Measurements from ENCODE around the gene NUDT12.

The NUDT12 gene

DNA sequence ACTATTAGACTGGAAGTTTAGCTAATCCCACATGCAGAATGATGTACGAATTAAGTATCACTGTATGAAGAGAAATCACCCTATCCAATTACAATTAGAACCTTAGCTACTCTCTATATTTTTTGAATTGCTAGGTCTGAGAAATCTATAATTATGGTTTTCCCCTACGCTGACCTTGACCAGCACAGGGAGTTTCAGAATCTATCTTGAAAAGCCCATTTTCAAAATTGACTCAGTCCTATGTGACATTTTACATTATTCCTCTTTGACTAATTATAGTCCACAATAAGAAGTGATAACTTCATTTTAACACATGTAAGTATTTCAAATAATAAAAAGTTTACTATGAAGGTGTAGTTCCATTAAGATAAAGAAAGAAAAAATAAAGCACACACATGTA is 21.5 kb downstream of the NUDT12 start:
- no peak for DNase-seq (ENCODE audit: low read depth, low spot score)

DNA sequence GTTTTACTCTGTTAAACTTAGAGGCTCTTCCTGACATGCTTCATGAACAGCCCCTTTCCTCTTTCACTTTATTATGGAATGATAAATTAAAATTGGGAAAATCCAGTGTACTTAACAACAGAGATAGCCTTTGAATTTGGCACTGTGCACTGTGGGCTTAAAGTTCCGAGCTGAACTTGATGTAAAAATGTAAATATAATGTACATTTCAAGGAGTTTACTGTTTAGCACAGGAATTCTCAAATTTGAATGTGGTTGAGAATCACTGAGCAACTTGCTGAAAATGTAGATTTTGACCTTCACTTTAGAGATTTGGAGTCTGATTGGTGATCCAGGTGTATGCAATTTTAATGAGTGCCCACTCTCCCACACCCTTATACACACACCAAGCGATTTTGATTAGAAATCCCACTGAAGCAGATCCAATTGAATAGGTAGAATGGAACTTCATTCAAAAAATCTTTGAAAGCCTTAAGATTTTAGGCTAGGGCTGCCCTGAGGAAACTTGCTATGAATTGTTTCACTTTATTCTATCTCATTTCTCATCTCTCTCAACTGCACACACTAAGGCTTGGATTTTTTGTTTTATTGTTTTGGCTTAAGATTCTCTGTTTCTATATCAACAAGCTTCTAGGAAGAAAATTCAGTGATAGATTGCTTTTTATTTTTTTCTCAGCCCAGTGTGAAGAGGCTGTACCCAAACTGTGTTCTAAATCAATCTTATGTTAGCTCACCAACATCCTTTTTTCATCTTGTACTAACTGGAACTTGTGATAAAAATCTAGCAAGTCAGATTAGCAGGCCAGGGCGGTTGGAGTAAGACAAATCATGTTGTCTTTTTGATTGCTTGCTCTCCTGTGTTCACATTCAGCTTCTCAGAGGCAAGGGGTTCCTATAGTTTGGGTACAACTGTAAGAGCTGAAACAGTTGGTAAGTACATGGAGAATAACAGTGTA is 22.9 kb downstream of the NUDT12 start:
- no peak for DNase-seq (ENCODE audit: low read depth, low spot score)

DNA sequence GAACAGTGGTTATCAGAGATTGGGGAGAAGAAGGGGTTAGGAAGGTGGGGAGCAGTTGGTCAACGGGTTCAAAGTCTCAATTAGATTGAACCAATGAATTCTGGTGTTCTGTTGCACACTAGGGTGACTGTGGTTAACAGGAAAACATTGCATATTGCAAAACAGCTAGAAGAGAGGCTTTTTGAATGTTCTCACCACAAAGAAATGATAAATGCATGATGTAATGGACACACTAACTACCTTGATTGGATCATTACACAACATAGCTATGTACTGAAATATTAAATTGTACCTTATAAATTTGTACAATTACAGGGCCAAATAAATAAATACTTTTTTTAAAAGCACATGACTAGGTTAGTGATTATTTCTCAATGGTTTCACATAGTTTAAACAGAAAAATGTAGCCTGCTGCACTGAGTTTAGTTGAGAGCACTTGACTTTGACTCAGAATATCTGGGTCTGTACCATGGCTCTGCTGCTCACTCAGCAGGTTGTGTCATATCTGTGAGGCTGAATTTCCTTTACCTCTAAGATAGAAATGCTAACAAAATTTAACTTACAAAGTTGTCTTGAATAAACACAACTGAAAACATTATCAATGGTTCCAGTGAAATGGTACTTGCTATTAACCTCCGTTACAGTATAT is 30.4 kb downstream of the NUDT12 start:
- DNase-seq (ENCODE audit: low read depth, low spot score) = no peak

DNA sequence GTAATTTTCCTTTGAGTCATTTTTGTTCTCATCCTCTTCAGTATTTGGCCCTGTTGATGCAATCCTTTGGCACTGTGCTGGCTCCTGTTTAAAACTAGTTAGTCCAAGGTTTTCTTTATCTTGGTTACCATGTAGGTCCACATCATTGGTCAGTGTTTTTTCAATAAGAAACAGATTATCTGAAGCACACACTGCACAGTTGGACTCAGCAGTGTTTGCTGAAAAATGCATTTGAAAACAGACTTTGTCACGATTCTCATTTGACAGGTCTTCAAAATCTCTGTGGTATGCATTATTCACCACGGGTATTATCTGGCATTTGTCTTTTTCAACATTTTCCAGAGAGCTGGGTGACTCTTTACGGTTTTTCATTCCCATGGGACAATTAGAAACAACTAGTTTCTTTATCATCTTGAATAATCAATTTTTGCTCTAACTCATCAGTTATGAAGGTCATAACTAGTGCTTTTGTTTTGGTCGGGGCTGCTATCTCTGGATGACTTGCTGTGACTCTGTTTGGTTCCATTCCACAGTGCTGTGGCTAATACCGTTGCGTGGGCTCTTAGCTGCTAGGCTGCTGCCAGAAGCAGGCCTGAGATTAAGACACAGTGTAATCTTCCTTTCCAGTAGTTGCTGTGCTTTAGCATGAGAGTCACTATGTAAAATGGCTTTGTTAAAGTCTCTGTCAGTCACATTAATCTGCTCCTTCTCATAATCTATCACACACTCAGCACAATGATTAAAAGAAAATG is 36.2 kb downstream of the NUDT12 start:
- DNase-seq (ENCODE audit: low read depth, low spot score) = peak; percentile 27

DNA sequence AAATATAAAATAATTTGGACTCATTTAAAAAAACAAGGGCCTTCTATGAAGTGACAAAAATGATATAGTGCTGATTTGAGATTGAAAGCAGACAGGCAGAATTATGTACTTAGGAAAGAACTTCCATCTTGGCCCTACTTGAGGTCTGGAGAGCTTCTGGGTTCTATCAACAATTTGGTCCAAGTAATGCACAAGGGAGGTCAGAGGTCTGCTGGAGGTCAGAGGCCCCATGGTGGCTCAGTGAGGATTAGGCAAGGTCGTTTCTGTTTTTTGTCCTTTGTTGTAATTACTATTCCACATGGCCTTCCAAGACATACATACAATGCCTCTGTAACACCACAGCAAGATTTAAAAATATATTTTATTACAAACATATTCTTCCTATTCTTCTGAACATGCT is 37.2 kb downstream of the NUDT12 start:
- no peak for DNase-seq (ENCODE audit: low read depth, low spot score)

DNA sequence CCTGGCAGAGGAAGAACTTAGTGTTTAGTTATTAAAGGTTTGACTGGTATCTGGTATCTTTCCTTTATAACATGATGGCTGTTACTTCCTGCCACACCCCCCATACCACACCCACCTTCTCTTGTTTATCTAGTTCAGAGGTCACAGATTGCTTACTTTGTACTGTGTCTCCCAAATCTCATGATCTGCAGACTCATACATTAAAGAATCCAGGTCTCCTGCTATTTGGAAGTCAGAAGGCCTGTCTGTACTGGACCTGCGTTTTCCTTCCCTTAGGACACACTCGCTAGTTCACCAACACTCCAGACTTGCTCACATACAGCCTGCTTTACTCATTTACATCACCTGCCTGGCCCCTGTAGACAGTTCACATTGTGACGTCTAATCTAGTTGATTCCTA is 39.3 kb downstream of the NUDT12 start:
- DNase-seq (ENCODE audit: low read depth, low spot score) = no peak

DNA sequence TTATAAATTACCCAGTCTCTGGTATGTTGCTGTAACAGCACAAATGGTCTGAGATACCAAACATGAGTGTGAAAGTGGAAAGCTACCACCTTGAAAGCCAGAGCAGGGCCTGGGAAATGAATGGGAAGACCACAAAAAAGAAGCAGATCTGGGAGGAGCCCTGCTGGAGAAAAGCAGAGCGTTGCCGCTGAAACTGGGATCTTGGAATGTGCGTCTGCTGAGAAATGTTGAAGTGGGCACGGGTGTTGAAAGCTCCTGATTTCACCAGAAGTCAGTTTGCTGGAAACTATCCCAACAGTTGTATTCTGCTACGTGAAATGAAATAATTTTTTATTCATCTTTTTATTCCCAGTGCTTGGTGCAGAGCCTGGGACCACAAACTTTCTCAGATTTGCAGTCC is 40.0 kb downstream of the NUDT12 start:
- no peak for DNase-seq (ENCODE audit: low read depth, low spot score)

DNA sequence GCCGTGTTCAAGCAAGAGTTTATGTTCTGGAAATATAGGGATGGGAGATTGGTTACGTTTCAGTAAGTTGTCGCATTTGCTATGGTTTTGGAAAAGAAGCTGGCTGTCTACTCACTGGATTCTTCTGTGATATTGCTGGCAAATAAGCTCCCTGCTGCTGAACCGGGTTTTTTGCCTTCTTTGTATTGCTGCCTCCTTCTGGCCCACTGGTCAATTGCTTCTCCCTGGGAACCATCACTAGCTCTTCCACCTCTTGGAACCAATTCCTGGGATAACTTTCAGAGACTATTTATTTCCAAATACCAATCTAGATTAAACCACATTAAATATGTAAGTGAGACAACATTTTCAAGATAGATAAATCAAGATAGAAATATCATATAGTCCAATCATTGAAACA is 43.0 kb downstream of the NUDT12 start:
- DNase-seq (ENCODE audit: low read depth, low spot score) = no peak

DNA sequence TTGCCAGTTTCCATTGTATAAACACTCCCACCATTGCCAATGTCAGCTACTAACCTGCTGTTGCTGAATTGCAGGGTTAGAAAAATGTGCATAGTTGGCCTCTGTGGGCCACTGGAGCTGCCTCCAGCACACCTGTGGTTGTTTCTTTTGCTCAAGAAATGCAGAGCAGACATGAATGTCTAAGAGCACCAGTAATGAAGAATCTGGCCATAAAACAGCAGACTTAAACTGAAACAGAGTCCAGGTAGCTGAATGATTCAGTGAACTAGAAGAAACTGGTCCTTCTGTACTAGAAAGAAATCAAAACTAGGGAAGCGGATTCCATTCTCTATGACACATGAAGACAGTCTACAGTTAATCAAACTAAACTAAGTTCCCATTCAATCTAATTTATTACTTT is 48.2 kb downstream of the NUDT12 start:
- no peak for DNase-seq (ENCODE audit: low read depth, low spot score)

DNA sequence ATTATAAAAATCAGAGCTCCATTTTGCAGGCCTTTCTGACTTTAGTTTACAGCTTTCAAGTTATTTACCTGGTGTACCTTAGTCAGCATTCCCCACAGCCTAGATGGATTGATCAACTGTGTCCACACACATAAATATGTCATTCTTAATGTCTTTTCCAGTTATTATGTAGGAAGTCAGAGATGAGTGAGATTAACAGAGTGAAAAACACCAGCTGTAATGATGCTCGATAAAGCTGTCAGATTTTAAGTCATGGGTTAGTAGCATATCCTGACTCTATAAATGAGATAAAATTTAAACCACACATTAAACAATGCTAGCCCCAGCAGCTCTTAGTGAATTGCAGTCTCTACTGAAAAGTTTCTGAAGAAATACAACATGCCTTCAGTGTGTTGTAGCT is 48.9 kb downstream of the NUDT12 start:
- DNase-seq (ENCODE audit: low read depth, low spot score) = no peak

DNA sequence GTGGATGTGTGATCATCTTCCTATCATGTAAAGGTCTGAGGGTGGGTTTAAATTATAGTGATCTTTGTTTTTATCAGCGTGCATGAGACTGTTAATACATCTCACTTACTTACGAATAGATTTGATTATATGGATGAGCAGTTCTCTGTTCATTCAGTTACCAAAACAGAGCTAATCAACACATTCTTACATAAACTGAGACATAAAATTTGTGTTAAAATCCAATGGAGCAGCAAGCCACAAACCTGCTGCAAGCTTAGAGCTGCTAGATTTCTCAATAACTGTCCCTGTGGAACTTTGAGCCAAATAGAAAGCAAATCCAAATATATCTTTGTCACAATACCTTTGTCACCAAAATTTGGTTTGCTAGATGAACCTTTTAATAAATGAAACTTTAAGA is 50.1 kb downstream of the NUDT12 start:
- no peak for DNase-seq (ENCODE audit: low read depth, low spot score)

DNA sequence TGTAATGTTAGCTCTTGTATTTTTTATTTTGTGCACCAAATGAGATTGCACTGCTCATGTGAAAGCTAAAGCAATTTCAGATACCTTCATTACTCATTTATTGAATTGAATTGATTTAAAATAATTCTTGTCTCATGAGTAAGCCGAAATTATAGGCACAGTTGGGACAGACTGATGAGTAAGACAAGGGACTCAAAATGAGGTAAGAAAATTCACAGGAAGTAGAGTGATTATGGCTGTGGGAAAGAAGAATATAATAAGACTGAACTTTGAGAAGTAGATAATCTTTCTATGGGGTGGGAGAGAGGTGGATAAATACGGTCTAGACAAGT is 51.1 kb downstream of the NUDT12 start:
- no peak for DNase-seq (ENCODE audit: low read depth, low spot score)

DNA sequence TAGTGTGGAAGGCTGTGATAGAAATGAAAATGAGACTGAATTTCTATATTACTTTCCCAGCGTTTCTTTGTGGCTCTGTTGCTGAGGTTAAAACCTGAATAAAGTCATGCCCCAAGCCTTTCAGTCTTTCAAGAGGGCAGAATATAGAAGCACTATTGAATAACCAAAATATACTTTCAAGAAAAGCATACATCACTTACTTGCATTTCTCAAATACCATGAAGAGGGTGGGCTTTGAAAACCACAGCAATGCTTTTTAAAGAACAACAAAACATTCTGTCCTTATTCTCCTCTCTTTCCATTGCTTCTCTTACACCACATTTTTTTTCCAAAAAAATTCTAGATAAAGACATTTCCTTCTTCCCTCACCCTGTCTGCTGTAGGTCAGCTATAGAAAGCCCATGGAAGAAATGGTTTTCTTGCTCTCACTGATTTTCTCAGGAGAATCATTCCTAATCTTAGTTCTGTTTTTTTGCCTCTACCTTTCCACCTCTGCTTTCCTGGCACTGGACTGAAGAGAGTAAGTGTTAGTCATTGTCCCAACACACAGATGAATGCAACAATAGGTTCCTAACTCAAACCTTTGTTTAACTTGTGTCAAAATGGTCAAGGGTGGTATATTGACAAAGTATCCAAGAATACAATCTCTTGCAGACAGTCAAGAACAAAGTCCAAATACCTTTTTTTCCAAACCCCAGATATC is 51.6 kb downstream of the NUDT12 start:
- no peak for DNase-seq (ENCODE audit: low read depth, low spot score)

DNA sequence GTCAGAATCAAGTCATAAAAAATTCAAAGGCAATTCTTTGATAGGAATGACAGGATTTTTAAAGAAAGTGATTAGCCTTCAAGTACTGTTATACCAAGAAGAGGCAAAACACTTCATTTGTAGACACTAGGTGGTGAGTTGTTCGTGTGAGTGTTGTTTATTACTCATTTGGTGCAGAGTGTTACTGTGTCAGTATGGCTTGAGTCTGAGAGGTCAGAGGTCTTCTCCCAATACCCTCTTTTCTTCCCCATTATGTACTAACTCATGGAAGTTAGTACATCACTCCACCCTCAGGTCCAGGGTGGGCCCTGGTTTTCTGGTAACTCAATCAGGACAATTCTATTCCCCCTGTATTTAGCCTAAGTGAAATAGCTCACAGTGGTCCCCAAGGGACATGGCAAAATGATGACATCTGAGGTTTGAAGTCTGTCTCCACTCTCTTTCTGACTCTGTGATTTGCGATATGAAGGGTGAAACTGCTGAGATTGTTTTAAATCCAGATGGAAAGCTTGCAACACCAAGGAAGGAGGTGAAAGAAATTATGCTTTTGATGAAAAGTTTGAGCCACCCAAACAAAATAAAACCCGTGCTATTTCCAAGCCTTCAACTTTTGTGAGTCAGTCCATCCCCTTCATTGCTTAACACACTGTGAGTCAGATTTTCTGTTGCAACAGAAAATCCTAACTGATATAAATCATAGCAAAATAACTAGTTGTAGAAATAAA is 56.8 kb downstream of the NUDT12 start:
- no peak for DNase-seq (ENCODE audit: low read depth, low spot score)

DNA sequence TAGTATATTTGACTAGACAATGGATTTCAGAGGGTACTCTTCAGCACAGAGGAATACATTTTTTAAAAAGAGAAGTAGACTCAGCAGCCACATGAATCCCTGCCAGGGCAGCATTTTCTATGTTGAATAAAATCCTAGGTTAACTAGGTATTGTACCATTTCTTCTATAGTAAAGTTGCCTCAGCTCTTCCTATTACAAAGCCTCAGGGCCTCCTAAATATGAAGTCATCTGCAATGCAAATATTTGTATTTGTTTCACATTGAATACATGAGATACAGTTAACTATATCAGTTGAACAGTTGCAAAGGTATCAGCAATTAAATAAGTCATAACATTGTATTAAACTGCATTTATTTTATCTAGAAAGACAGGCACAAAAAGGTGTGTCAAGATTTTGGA is 59.5 kb downstream of the NUDT12 start:
- DNase-seq (ENCODE audit: low read depth, low spot score) = no peak

DNA sequence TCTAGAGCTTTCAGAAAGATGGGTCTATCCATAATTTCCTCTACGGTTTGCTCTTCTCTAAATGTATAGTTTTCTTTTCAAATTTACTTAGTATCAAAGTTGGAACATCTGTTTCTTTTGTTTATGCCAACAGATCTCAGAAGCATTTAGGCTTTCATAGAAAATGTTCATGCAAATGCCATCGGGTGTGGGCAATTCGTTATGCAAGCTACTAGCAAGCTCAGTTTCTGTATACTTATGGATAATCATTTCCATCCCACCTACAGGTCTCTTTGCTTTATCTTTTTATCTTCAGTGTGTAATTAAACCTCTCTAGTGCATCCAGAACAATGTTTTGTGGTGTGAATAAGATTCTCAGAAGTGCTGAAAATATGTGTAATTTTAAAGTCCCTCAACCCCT is 59.9 kb downstream of the NUDT12 start:
- DNase-seq (ENCODE audit: low read depth, low spot score) = no peak

Measured in brain pericyte (primary cell).